H1 (cell line): ENCODE data around the gene CXCL11. TPM values are rescaled to one million over a fixed set of nuclear protein-coding genes. Genes with fewer than 3 reads are reported as not detected.

Source experiments
- BCL11A ChIP-seq, 2 experiments: IDR thresholded peaks; one replicate each; pipeline ENCODE4 v1.6.1; 2011; ENCODE audit warnings: low read depth in 2 of 2, low read length in 2 of 2, mild to moderate bottlenecking in 2 of 2
- EP300 ChIP-seq, 2 experiments: IDR thresholded peaks; 1 replicate in 1 of 2; 2 replicates in 1 of 2; pipeline ENCODE4 v1.6.1; 2011 to 2012; ENCODE audit warnings: low read depth in 2 of 2, low read length in 2 of 2, mild to moderate bottlenecking in 2 of 2, borderline replicate concordance in 1 of 2, inconsistent platforms in 1 of 2, moderate library complexity in 1 of 2
- KDM5A ChIP-seq: fragments of 200-600 bp; IDR thresholded peaks from 2 replicates; pipeline ENCODE4 v1.7.1; 2012; ENCODE audit warnings: mild to moderate bottlenecking, low read length, inconsistent platforms, mixed read lengths
- MAFK ChIP-seq: IDR thresholded peaks from 2 replicates; pipeline ENCODE4 v1.6.1; 2012; ENCODE audit warnings: low read depth, mild to moderate bottlenecking, improper control_type of control experiment, low read length
- PHF8 ChIP-seq: fragments of 200-600 bp; sonication (generic); conservative IDR thresholded peaks from 2 replicates; pipeline ENCODE4 v1.7.1; 2012; ENCODE audit warnings: low read depth, mild to moderate bottlenecking, inconsistent platforms, low read length, moderate library complexity
- polyA plus RNA-seq, 7 experiments: library from polyadenylated mRNA; depleted of rRNA in 3 of 7; stranded (reverse) in 5 of 7; unstranded in 2 of 7; fragments of >200 nt in 5 of 7; fragments of 200-250 nt in 2 of 7; gene quantifications; 1 replicate in 5 of 7; 2 replicates in 1 of 7; 4 replicates in 1 of 7; pipeline versions ENCODE4 v1.2.1 to v1.2.3, GENCODE V29; 2011 to 2013; ENCODE audit warnings: missing spikeins in 2 of 7, mixed read lengths in 2 of 7
- total RNA-seq: library from RNA; stranded (reverse); fragmentation: NEBNext Ultra II Directional; extraction: Animal tissue kit (Norgen Biotek cat#: 25700); gene quantifications from 2 replicates; pipeline ENCODE4 v1.2.1, GENCODE V29; 2021
- TF ChIP-seq, protein P1 (sequence below): fragments of 300-600 bp; sonication (generic); IDR thresholded peaks from 2 replicates; pipeline ENCODE4 v1.7.1; 2012; ENCODE audit warnings: low read length, moderate library complexity, mild to moderate bottlenecking, inconsistent platforms; ENCODE audit not compliant: insufficient replicate concordance
- TF ChIP-seq, protein P2 (sequence below), 3 experiments: IDR thresholded peaks; 1 replicate in 2 of 3; 2 replicates in 1 of 3; pipeline versions ENCODE4 v1.5.1 to v1.6.1; 2011; ENCODE audit warnings: low read length in 3 of 3, mild to moderate bottlenecking in 3 of 3, inconsistent platforms in 2 of 3, low read depth in 1 of 3, moderate library complexity in 1 of 3; ENCODE audit not compliant: insufficient read depth in 1 of 3; ENCODE audit errors: control extremely low read depth in 1 of 3
- TF ChIP-seq, protein P3 (sequence below): IDR thresholded peaks from 2 replicates; pipeline ENCODE4 v1.6.1; 2011; ENCODE audit warnings: low read depth, mild to moderate bottlenecking, low read length; ENCODE audit not compliant: insufficient read depth

The CXCL11 gene
- total and polyA plus RNA-seq, 2 of the 8 experiments (the other 6 are each of a cell fraction or from before 2014, with no cell fraction given): 0.18 TPM; not detected in 1

DNA sequence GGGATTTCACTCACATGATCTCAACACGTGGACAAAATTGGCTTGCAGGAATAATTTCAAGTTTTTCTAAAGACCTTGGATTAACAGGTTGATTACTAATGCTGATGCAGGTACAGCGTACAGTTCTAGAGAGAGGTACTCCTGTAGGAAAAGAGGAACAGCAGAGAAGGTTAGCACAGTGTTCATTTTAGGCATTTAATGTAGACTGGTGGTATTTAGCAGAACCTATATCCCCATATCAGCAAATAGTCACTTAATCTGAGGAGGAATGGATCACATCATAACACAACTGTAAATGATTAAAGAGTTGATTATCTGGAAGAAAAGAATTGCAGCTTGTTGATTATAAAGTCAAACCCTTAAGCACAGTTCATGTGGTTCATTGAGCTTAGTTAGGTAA lies 13.2 kb downstream of the CXCL11 start (continued):
- TF ChIP-seq, protein P1, sequence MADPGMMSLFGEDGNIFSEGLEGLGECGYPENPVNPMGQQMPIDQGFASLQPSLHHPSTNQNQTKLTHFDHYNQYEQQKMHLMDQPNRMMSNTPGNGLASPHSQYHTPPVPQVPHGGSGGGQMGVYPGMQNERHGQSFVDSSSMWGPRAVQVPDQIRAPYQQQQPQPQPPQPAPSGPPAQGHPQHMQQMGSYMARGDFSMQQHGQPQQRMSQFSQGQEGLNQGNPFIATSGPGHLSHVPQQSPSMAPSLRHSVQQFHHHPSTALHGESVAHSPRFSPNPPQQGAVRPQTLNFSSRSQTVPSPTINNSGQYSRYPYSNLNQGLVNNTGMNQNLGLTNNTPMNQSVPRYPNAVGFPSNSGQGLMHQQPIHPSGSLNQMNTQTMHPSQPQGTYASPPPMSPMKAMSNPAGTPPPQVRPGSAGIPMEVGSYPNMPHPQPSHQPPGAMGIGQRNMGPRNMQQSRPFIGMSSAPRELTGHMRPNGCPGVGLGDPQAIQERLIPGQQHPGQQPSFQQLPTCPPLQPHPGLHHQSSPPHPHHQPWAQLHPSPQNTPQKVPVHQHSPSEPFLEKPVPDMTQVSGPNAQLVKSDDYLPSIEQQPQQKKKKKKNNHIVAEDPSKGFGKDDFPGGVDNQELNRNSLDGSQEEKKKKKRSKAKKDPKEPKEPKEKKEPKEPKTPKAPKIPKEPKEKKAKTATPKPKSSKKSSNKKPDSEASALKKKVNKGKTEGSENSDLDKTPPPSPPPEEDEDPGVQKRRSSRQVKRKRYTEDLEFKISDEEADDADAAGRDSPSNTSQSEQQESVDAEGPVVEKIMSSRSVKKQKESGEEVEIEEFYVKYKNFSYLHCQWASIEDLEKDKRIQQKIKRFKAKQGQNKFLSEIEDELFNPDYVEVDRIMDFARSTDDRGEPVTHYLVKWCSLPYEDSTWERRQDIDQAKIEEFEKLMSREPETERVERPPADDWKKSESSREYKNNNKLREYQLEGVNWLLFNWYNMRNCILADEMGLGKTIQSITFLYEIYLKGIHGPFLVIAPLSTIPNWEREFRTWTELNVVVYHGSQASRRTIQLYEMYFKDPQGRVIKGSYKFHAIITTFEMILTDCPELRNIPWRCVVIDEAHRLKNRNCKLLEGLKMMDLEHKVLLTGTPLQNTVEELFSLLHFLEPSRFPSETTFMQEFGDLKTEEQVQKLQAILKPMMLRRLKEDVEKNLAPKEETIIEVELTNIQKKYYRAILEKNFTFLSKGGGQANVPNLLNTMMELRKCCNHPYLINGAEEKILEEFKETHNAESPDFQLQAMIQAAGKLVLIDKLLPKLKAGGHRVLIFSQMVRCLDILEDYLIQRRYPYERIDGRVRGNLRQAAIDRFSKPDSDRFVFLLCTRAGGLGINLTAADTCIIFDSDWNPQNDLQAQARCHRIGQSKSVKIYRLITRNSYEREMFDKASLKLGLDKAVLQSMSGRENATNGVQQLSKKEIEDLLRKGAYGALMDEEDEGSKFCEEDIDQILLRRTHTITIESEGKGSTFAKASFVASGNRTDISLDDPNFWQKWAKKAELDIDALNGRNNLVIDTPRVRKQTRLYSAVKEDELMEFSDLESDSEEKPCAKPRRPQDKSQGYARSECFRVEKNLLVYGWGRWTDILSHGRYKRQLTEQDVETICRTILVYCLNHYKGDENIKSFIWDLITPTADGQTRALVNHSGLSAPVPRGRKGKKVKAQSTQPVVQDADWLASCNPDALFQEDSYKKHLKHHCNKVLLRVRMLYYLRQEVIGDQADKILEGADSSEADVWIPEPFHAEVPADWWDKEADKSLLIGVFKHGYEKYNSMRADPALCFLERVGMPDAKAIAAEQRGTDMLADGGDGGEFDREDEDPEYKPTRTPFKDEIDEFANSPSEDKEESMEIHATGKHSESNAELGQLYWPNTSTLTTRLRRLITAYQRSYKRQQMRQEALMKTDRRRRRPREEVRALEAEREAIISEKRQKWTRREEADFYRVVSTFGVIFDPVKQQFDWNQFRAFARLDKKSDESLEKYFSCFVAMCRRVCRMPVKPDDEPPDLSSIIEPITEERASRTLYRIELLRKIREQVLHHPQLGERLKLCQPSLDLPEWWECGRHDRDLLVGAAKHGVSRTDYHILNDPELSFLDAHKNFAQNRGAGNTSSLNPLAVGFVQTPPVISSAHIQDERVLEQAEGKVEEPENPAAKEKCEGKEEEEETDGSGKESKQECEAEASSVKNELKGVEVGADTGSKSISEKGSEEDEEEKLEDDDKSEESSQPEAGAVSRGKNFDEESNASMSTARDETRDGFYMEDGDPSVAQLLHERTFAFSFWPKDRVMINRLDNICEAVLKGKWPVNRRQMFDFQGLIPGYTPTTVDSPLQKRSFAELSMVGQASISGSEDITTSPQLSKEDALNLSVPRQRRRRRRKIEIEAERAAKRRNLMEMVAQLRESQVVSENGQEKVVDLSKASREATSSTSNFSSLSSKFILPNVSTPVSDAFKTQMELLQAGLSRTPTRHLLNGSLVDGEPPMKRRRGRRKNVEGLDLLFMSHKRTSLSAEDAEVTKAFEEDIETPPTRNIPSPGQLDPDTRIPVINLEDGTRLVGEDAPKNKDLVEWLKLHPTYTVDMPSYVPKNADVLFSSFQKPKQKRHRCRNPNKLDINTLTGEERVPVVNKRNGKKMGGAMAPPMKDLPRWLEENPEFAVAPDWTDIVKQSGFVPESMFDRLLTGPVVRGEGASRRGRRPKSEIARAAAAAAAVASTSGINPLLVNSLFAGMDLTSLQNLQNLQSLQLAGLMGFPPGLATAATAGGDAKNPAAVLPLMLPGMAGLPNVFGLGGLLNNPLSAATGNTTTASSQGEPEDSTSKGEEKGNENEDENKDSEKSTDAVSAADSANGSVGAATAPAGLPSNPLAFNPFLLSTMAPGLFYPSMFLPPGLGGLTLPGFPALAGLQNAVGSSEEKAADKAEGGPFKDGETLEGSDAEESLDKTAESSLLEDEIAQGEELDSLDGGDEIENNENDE: no peak
- TF ChIP-seq, protein P2, sequence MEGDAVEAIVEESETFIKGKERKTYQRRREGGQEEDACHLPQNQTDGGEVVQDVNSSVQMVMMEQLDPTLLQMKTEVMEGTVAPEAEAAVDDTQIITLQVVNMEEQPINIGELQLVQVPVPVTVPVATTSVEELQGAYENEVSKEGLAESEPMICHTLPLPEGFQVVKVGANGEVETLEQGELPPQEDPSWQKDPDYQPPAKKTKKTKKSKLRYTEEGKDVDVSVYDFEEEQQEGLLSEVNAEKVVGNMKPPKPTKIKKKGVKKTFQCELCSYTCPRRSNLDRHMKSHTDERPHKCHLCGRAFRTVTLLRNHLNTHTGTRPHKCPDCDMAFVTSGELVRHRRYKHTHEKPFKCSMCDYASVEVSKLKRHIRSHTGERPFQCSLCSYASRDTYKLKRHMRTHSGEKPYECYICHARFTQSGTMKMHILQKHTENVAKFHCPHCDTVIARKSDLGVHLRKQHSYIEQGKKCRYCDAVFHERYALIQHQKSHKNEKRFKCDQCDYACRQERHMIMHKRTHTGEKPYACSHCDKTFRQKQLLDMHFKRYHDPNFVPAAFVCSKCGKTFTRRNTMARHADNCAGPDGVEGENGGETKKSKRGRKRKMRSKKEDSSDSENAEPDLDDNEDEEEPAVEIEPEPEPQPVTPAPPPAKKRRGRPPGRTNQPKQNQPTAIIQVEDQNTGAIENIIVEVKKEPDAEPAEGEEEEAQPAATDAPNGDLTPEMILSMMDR (IDR thresholded peaks at IDR 0.05; ENCODE audit: control extremely low read depth in 1 of 3, insufficient read depth in 1 of 3, low read depth in 1 of 3, low read length in 3 of 3): no peak
- no peak for TF ChIP-seq EP300 (IDR thresholded peaks at IDR 0.05; ENCODE audit: borderline replicate concordance in 1 of 2, low read depth in 2 of 2, low read length in 2 of 2)
- TF ChIP-seq KDM5A: no peak
- no peak for TF ChIP-seq MAFK
- no peak for TF ChIP-seq BCL11A (IDR thresholded peaks at IDR 0.05; ENCODE audit: low read depth in 2 of 2, low read length in 2 of 2)
- TF ChIP-seq, protein P3, sequence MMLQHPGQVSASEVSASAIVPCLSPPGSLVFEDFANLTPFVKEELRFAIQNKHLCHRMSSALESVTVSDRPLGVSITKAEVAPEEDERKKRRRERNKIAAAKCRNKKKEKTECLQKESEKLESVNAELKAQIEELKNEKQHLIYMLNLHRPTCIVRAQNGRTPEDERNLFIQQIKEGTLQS: no peak
- TF ChIP-seq PHF8: no peak
